GM12878 (cell line): ENCODE measurements around the gene NECTIN1. TPM values are rescaled to one million over a fixed set of nuclear protein-coding genes. Genes with fewer than 3 reads are reported as not detected.

Experiments
- ATAC-seq: fragments of 200-7000 bp; cut with Tn5 transposase; 3 replicates; pipeline ENCODE4 v1.9.1; 2020; ENCODE audit warnings: mild to moderate bottlenecking, moderate library complexity
- BruUV-seq: library from RNA; stranded (reverse); fragments of 400-500 nt; replicated peaks from 2 replicates; lab custom pipeline; 2021; lab: Mats Ljungman, UMichigan
- CTCF ChIA-PET: fragments of 300-600 bp; sonication (Branson Sonifier 250); formaldehyde crosslinking; extraction: SDS; loops from one replicate; lab custom pipeline; 2021; ENCODE audit warnings: inconsistent platforms; lab: Yijun Ruan, JAX
- POLR2A ChIA-PET: fragments of 350-600 bp; formaldehyde crosslinking; extraction: SDS; loops from one replicate; lab custom pipeline; 2021; ENCODE audit warnings: inconsistent platforms; lab: Charles Lee
- RAD21 ChIA-PET: fragments of 300-600 bp; sonication (Branson Sonifier 250); formaldehyde crosslinking; loops from one replicate; lab custom pipeline; 2023; ENCODE audit warnings: antibody characterized with exemption; ENCODE audit not compliant: unreplicated experiment; lab: Charles Lee
- SMC1A ChIA-PET: fragments of 300-600 bp; sonication (Branson Sonifier 250); formaldehyde crosslinking; loops from one replicate; lab custom pipeline; 2023; ENCODE audit not compliant: unreplicated experiment, uncharacterized antibody; lab: Charles Lee
- DNase-seq: peaks from one replicate; pipeline ENCODE4 v3.0.0-alpha.2; 2011; ENCODE audit warnings: low read depth, low spot score
- FAIRE-seq: peaks from 3 replicates; lab custom pipeline; 2011; peaks lifted over from hg19 to GRCh38; lab: Jason Lieb, UNC
- H2AFZ ChIP-seq: 2 replicates; pipeline ENCODE4 v1.6.0; 2011; ENCODE audit warnings: low read depth, low read length, control low read depth; ENCODE audit not compliant: control insufficient read depth
- H3K27ac ChIP-seq: 2 replicates; pipeline ENCODE4 v1.5.1; 2011; ENCODE audit warnings: control low read depth; ENCODE audit not compliant: control insufficient read depth, insufficient read depth
- H3K27me3 ChIP-seq, 2 experiments: replicated peaks in 1 of 2; 2 replicates each; pipeline versions ENCODE4 v1.6.0 to v1.6.1; 2011; ENCODE audit warnings: low read length in 1 of 2; ENCODE audit not compliant: control insufficient read depth in 2 of 2, insufficient read depth in 2 of 2
- H3K36me3 ChIP-seq, 2 experiments: 2 replicates each; pipeline ENCODE4 v1.5.1; 2011; ENCODE audit warnings: low read length in 1 of 2; ENCODE audit not compliant: control insufficient read depth in 2 of 2, insufficient read depth in 2 of 2
- H3K4me1 ChIP-seq: 2 replicates; pipeline ENCODE4 v1.6.1; 2011; ENCODE audit warnings: mild to moderate bottlenecking, low read length, moderate library complexity, mixed read lengths; ENCODE audit not compliant: control insufficient read depth, insufficient read depth
- H3K4me2 ChIP-seq: 2 replicates; pipeline ENCODE4 v1.6.0; 2011; ENCODE audit warnings: control low read depth; ENCODE audit not compliant: control insufficient read depth, insufficient read depth
- H3K4me3 ChIP-seq: fragments of 200-600 bp; sonication (generic); 2 replicates; pipeline ENCODE4 v1.5.1; 2016
- H3K79me2 ChIP-seq: 2 replicates; pipeline ENCODE4 v1.6.0; 2011; ENCODE audit warnings: low read length; ENCODE audit not compliant: control insufficient read depth, insufficient read depth
- H3K9ac ChIP-seq: 2 replicates; pipeline ENCODE4 v1.8.0; 2011; ENCODE audit warnings: low read length, control low read depth, mixed read lengths; ENCODE audit not compliant: control insufficient read depth, insufficient read depth
- H3K9me3 ChIP-seq: replicated peaks from 3 replicates; pipeline ENCODE4 v1.5.1; 2011; ENCODE audit warnings: mild to moderate bottlenecking, low read length; ENCODE audit not compliant: control insufficient read depth, insufficient read depth
- H4K20me1 ChIP-seq: 2 replicates; pipeline ENCODE4 v1.6.0; 2011; ENCODE audit not compliant: control insufficient read depth, insufficient read depth
- BHLHE40 ChIP-seq, 2 experiments: fragments of 450-650 bp in 1 of 2; IDR thresholded peaks; 2 replicates each; pipeline ENCODE4 v1.6.1; 2011 to 2017; ENCODE audit warnings: low read depth in 2 of 2, borderline replicate concordance in 1 of 2, improper control_type of control experiment in 1 of 2, low read length in 1 of 2, mild to moderate bottlenecking in 1 of 2
- E4F1 ChIP-seq: fragments of 450-650 bp; IDR thresholded peaks from 2 replicates; pipeline ENCODE4 v1.6.1; 2018; ENCODE audit warnings: borderline replicate concordance, mild to moderate bottlenecking; ENCODE audit not compliant: partially characterized antibody
- RBBP5 ChIP-seq: fragments of 200-600 bp; sonication (generic); conservative IDR thresholded peaks from 2 replicates; pipeline ENCODE4 v1.6.1; 2016
- RCOR1 ChIP-seq: conservative IDR thresholded peaks from 2 replicates; pipeline ENCODE4 v1.6.1; 2012; ENCODE audit warnings: low read depth, low read length, improper control_type of control experiment
- ZNF687 ChIP-seq: fragments of 450-650 bp; IDR thresholded peaks from 2 replicates; pipeline ENCODE4 v1.6.1; 2017; ENCODE audit warnings: mild to moderate bottlenecking, moderate library complexity
- WGBS: methylation state at CpG from one replicate; pipeline ENCODE4 v1.1.6; 2016; ENCODE audit warnings: low lambda C conversion rate; ENCODE audit not compliant: insufficient replicate concordance, insufficient coverage; ENCODE audit errors: missing lambda C conversion rate; 5-methylcytosine and 5-hydroxymethylcytosine counted together
- in situ Hi-C: fragments of 300-500 bp; cut with MboI; formaldehyde crosslinking; loops from 9 replicates; pipeline ENCODE4 v1.14.3; 2018; ENCODE audit warnings: mixed read lengths
- intact Hi-C: fragments of 100-400 bp; cut with micrococcal nuclease; formaldehyde crosslinking; loops from one replicate; pipeline ENCODE4 v1.14.2; 2022; ENCODE audit not compliant: unreplicated experiment
- polyA plus RNA-seq, 11 experiments: library from polyadenylated mRNA; depleted of rRNA in 4 of 11; unstranded in 6 of 11; stranded (reverse) in 5 of 11; fragments of >200 nt; fragmentation: Nextera tagmentation in 4 of 11; fragmentation: Illumina TruSeq in 1 of 11; extraction: Ambion mirVana in 4 of 11; extraction: Trizol in 1 of 11; gene quantifications; 1 replicate in 1 of 11; 2 replicates in 10 of 11; pipeline versions ENCODE4 v1.2.1 to v1.2.3, GENCODE V29; 2011 to 2016; ENCODE audit warnings: inconsistent platforms in 2 of 11, missing spikeins in 2 of 11, low read depth in 1 of 11
- total RNA-seq, 4 experiments: library from RNA; depleted of rRNA in 3 of 4; stranded (reverse); fragments of >200 nt in 3 of 4; fragmentation: Illumina TruSeq in 1 of 4; extraction: Trizol in 1 of 4; gene quantifications; 2 replicates each; pipeline versions ENCODE4 v1.2.1 to v1.2.3, GENCODE V29; 2013 to 2021

The NECTIN1 gene
- total and polyA plus RNA-seq, 10 of the 15 experiments (the other 5 are each of a cell fraction or from before 2014, with no cell fraction given) = 0.97 to 9.2 (median 2.3) TPM

- 38% methylated on average over 9 of the region's 9 CpGs for WGBS
- Histone ChIP-seq H3K9me3 (no peaks in the 10 kb centered on the region), H2AFZ (no peak overlapping the region), H3K4me1 (peaks cover 8% of the 10 kb centered on the region), H3K79me2 (no peaks in the 10 kb centered on the region), H3K27me3 (no peaks in the 10 kb centered on the region), H4K20me1 (no peaks in the 10 kb centered on the region), H3K27ac (no peak overlapping the region), H3K9ac (no peak overlapping the region), H3K4me2 (no peak overlapping the region), H3K36me3 (no peaks in the 10 kb centered on the region), H3K4me3 (no peak overlapping the region)
- ChIA-PET CTCF (no interaction called here), RAD21 (no interaction called here), SMC1A (interaction anchor here (1.3 kb wide), 1 partner anchor 20 kb away, joined by 4 read pairs; no protein-coding TSS in a partner anchor), POLR2A (interaction anchor here (0.9 kb wide), 1 partner anchor 56 kb away, joined by 3 read pairs; no protein-coding TSS in a partner anchor)
- FAIRE-seq (no peak), ATAC-seq (no peak), DNase-seq (no peak)
- in situ Hi-C loops (no loop called here), intact Hi-C loops (no loop called here)
- BruUV-seq = no TSS peak
- no peak for TF ChIP-seq RBBP5
- no peak for TF ChIP-seq ZNF687
- no peak for TF ChIP-seq E4F1
- TF ChIP-seq BHLHE40 (IDR thresholded peaks at IDR 0.05; ENCODE audit: borderline replicate concordance in 1 of 2, low read depth in 2 of 2, low read length in 1 of 2) = no peak
- TF ChIP-seq RCOR1 = no peak
- TF ChIP-seq, all 136 proteins: peak for 0
Observed at GRCh38 chr11:119713359-119714040, 15.5 kb downstream of the NECTIN1 start.
